Measurements from ENCODE around the gene CTF1.

DNA sequence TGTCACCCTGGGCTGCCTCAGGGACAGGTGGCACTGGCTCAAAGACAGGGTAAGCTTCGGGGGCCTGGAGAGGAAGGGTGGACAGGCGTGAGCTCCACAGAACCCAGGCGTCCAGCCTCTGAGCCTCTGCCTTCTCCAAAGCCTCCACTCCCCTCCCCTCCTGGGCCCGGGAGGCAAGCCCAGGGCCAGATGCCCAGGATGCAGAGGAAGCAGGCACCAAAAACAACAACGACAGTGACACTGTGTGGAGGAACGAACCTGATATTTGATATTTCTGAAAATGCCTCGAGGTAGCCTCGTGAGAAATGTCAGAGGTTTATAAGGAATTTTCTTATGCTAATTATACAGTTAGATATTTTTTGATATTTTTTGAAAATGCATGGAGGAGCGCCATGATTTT lies 8.5 kb upstream of the CTF1 start:
- TF ChIP-seq, protein P1, sequence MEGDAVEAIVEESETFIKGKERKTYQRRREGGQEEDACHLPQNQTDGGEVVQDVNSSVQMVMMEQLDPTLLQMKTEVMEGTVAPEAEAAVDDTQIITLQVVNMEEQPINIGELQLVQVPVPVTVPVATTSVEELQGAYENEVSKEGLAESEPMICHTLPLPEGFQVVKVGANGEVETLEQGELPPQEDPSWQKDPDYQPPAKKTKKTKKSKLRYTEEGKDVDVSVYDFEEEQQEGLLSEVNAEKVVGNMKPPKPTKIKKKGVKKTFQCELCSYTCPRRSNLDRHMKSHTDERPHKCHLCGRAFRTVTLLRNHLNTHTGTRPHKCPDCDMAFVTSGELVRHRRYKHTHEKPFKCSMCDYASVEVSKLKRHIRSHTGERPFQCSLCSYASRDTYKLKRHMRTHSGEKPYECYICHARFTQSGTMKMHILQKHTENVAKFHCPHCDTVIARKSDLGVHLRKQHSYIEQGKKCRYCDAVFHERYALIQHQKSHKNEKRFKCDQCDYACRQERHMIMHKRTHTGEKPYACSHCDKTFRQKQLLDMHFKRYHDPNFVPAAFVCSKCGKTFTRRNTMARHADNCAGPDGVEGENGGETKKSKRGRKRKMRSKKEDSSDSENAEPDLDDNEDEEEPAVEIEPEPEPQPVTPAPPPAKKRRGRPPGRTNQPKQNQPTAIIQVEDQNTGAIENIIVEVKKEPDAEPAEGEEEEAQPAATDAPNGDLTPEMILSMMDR (IDR thresholded peaks at IDR 0.05) = no peak
- no peak for TF ChIP-seq POLR2A (IDR thresholded peaks at IDR 0.05)
- TF ChIP-seq EP300 (IDR thresholded peaks at IDR 0.05) = no peak

Measured in tibial nerve (tissue), 4 donors.